Uterus (tissue), 4 donors: ENCODE measurements around the gene PLA2G15. TPM values are rescaled to one million over a fixed set of nuclear protein-coding genes. Genes with fewer than 3 reads are reported as not detected.

Experiments
- DNase-seq, 2 donors: peaks; one replicate each; pipeline ENCODE4 v3.0.0-alpha.2; 2019 to 2020
- H3K27ac ChIP-seq, 2 donors: fragments of 200-600 bp; sonication (generic); 1 replicate in 1 of 2; 2 replicates in 1 of 2; pipeline ENCODE4 v1.5.1; 2016 to 2018
- H3K27me3 ChIP-seq, 2 donors: fragments of 200-600 bp; sonication (generic); one replicate each; pipeline ENCODE4 v1.5.1; 2018 to 2019; ENCODE audit warnings: control low read depth in 1 of 2
- H3K36me3 ChIP-seq, 2 donors: fragments of 200-600 bp; sonication (generic); one replicate each; pipeline ENCODE4 v1.5.1; 2019; ENCODE audit warnings: control low read depth in 1 of 2
- H3K4me1 ChIP-seq, 2 donors: fragments of 200-600 bp; sonication (generic); one replicate each; pipeline ENCODE4 v1.5.1; 2018 to 2019; ENCODE audit warnings: control low read depth in 1 of 2
- H3K4me3 ChIP-seq, 2 donors: fragments of 200-600 bp; sonication (generic); 1 replicate in 1 of 2; 2 replicates in 1 of 2; pipeline ENCODE4 v1.5.1; 2018 to 2019; ENCODE audit warnings: mild to moderate bottlenecking in 1 of 2
- H3K9me3 ChIP-seq, 2 donors: fragments of 200-600 bp; sonication (generic); one replicate each; pipeline ENCODE4 v1.5.1; 2019; ENCODE audit warnings: control low read depth in 1 of 2
- CTCF ChIP-seq, 4 experiments: fragments of 200-600 bp in 2 of 4; fragments of 450-650 bp in 2 of 4; sonication (generic) in 2 of 4; IDR thresholded peaks; one replicate each; pipeline ENCODE4 v1.5.1; 2016 to 2019; ENCODE audit warnings: antibody characterized with exemption in 4 of 4, mild to moderate bottlenecking in 2 of 4, moderate library complexity in 1 of 4
- POLR2A ChIP-seq, 2 donors: fragments of 450-650 bp; IDR thresholded peaks; one replicate each; pipeline ENCODE4 v1.6.1; 2016; ENCODE audit warnings: antibody characterized with exemption in 2 of 2, mild to moderate bottlenecking in 1 of 2, moderate library complexity in 1 of 2
- intact Hi-C: fragments of 100-400 bp; cut with DNase I; formaldehyde crosslinking; loops from one replicate; pipeline ENCODE4 v1.15.1; 2023; ENCODE audit warnings: low total_unique reads
- total RNA-seq, 4 donors: library from RNA; depleted of rRNA in 3 of 4; stranded (reverse); fragments of >200 nt in 3 of 4; gene quantifications; one replicate each; pipeline versions ENCODE4 v1.1.0 to v1.2.4, GENCODE V29; 2014 to 2023
- donor health status: DM: yes; HTN: yes; CAD: no.

The PLA2G15 gene
- total RNA-seq, 4 donors from 2014 or later: 0.51 to 22.3 (median 7.9) TPM

GRCh38 chr16:68259007-68259825, 14.0 kb downstream of the PLA2G15 start:
- Histone ChIP-seq H3K27me3 (no peaks in the 10 kb centered on the region), H3K36me3 (no peaks in the 10 kb centered on the region), H3K4me3 (no peak overlapping the region), H3K27ac (no peak overlapping the region), H3K4me1 (no peaks in the 10 kb centered on the region), H3K9me3 (no peaks in the 10 kb centered on the region)
- no peak for DNase-seq
- TF ChIP-seq POLR2A (IDR thresholded peaks at IDR 0.05) (no peak), CTCF (IDR thresholded peaks at IDR 0.05) (no peak)
- intact Hi-C loops: no loop called here

GRCh38 chr16:68263559-68264127, 18.5 kb downstream of the PLA2G15 start:
- Histone ChIP-seq H3K27ac (peak overlapping the region; percentile 89 to 94), H3K9me3 (no peaks in the 10 kb centered on the region), H3K4me1 (no peaks in the 10 kb centered on the region), H3K27me3 (no peaks in the 10 kb centered on the region), H3K4me3 (peak overlapping the region; percentile 63 to 65), H3K36me3 (no peaks in the 10 kb centered on the region)
- intact Hi-C loops: loop anchor here (5.0 kb wide), 2 partner anchors 49 to 64 kb away; partner anchors contain the start of genes PRMT7 and SLC7A6OS
- TF ChIP-seq CTCF (IDR thresholded peaks at IDR 0.05) (no peak), POLR2A (IDR thresholded peaks at IDR 0.05) (no peak)
- no peak for DNase-seq

GRCh38 chr16:68264128-68265077, 19.2 kb downstream of the PLA2G15 start, which contains the start of gene SLC7A6:
Gene SLC7A6, plus strand, starts transcription at chr16:68264526. Its CDS starts 10,201 bp downstream, at chr16:68274727.
- Histone ChIP-seq H3K9me3 (no peaks in the 10 kb centered on the region), H3K4me3 (peak within 1 kb of the TSS; percentile 63 to 65), H3K4me1 (no peaks in the 10 kb centered on the region), H3K27ac (peak within 1 kb of the TSS; percentile 89 to 94), H3K36me3 (no peaks in the 10 kb centered on the region), H3K27me3 (no peaks in the 10 kb centered on the region)
- DNase-seq: peak; percentile 59 to 74
- TF ChIP-seq POLR2A (IDR thresholded peaks at IDR 0.05) (peak; percentile 78 to 80), CTCF (IDR thresholded peaks at IDR 0.05) (peak; percentile 44 to 72 (median 58))
- intact Hi-C loops: loop anchor here (5.0 kb wide), 2 partner anchors 48 to 63 kb away; partner anchors contain the start of genes PRMT7 and SLC7A6OS

- H3K4me1 ChIP-seq: no peaks in the 10 kb centered on the region
- peak; percentile 57 for DNase-seq
- peak overlapping the region; percentile 63 to 65 for H3K4me3 ChIP-seq
- peak overlapping the region; percentile 89 to 94 for H3K27ac ChIP-seq
- intact Hi-C loops: no loop called here
- peak in 1 of 2 donors; percentile 33 for TF ChIP-seq POLR2A (IDR thresholded peaks at IDR 0.05)
- no peak for TF ChIP-seq CTCF (IDR thresholded peaks at IDR 0.05)
- H3K36me3 ChIP-seq: no peaks in the 10 kb centered on the region
- no peaks in the 10 kb centered on the region for H3K27me3 ChIP-seq
- H3K9me3 ChIP-seq: no peaks in the 10 kb centered on the region
These were observed 20.1 kb downstream of the PLA2G15 start for GRCh38 chr16:68265078-68265920.
